Measurements from ENCODE around the gene TBCD.

The TBCD gene

DNA sequence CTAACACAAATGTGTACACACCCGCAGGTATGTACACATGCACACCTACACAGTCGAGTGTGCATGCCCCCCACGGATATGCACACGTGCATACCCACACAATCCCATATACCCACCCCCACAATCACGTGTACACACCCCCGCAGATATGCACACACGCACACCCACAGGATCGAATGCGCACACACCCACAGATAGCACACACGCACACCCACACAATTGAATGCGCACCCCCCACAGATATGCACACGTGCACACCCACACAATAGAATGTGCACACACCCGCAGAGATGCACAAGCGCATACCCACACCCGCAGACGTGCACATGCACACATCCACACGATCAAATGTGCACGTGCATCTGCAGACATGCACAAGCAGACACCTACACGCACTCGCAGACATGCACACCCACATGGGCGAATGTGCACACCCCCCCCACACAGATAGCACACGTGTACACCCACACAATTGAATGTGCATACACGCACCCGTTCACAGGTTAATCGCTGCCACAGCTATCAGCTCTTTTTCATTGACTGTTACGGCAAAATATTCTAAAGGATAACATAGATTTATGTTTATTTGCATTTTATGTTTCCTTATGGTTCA is 77.1 kb downstream of the TBCD start:
- no peaks in the 10 kb centered on the region for H3K27me3 ChIP-seq (ENCODE audit: control insufficient read depth, insufficient read depth, low read length)
- H3K9me3 ChIP-seq (ENCODE audit: control insufficient read depth, insufficient read depth, low read length), result no peaks in the 10 kb centered on the region
- H3K27ac ChIP-seq (ENCODE audit: low read depth, low read length), result no peak overlapping the region
- peaks cover 40% of the 10 kb centered on the region for H3K36me3 ChIP-seq (ENCODE audit: control insufficient read depth, insufficient read depth, low read length)
- no peak overlapping the region for H3K9ac ChIP-seq (ENCODE audit: low read depth, low read length)
- H3K4me3 ChIP-seq (ENCODE audit: low read depth, low read length), result no peak overlapping the region
- no peaks in the 10 kb centered on the region for H3K4me1 ChIP-seq (ENCODE audit: control insufficient read depth, insufficient read depth, low read length)

- no peaks in the 10 kb centered on the region for H3K4me1 ChIP-seq (ENCODE audit: control insufficient read depth, insufficient read depth, low read length)
- no peak overlapping the region for H3K9ac ChIP-seq (ENCODE audit: low read depth, low read length)
- no peak overlapping the region for H3K27ac ChIP-seq (ENCODE audit: low read depth, low read length)
- no peaks in the 10 kb centered on the region for H3K9me3 ChIP-seq (ENCODE audit: control insufficient read depth, insufficient read depth, low read length)
- H3K27me3 ChIP-seq (ENCODE audit: control insufficient read depth, insufficient read depth, low read length), result no peaks in the 10 kb centered on the region
- peaks cover 40% of the 10 kb centered on the region for H3K36me3 ChIP-seq (ENCODE audit: control insufficient read depth, insufficient read depth, low read length)
- H3K4me3 ChIP-seq (ENCODE audit: low read depth, low read length), result no peak overlapping the region
These were observed 78.4 kb downstream of the TBCD start for GRCh38 chr17:82830249-82830661.

- peaks cover 41% of the 10 kb centered on the region for H3K36me3 ChIP-seq (ENCODE audit: control insufficient read depth, insufficient read depth, low read length)
- H3K9me3 ChIP-seq (ENCODE audit: control insufficient read depth, insufficient read depth, low read length), result no peaks in the 10 kb centered on the region
- H3K4me3 ChIP-seq (ENCODE audit: low read depth, low read length), result no peak overlapping the region
- no peak overlapping the region for H3K27ac ChIP-seq (ENCODE audit: low read depth, low read length)
- H3K4me1 ChIP-seq (ENCODE audit: control insufficient read depth, insufficient read depth, low read length), result no peaks in the 10 kb centered on the region; the same call in 1 of the 2 replicates
- no peak overlapping the region for H3K9ac ChIP-seq (ENCODE audit: low read depth, low read length)
- H3K27me3 ChIP-seq (ENCODE audit: control insufficient read depth, insufficient read depth, low read length), result no peaks in the 10 kb centered on the region
These were observed 79.4 kb downstream of the TBCD start for GRCh38 chr17:82831041-82831817.

DNA sequence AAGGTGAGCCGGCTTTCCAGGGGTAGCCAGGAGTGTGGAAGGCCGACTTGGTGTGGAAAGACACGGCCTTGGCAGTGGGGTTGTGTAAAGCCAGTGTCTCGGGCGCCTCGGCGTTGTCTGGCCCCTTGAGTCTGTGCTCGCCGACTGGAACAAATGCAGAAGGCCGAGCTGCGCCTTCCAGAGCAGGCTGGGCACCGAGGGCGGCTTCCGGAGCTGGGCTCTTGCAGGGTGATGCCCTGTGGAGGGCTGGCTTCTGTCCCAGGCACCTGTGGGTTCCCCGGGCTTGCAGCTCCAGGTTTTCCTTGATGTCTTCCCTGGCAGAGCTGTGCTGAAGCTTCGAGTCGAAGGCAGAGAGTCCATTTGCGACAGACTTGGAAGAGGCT is 79.9 kb downstream of the TBCD start:
- H3K9me3 ChIP-seq (ENCODE audit: control insufficient read depth, insufficient read depth, low read length), result no peaks in the 10 kb centered on the region
- no peak overlapping the region for H3K9ac ChIP-seq (ENCODE audit: low read depth, low read length)
- peaks cover 5% of the 10 kb centered on the region; the same call in 1 of the 2 replicates for H3K4me1 ChIP-seq (ENCODE audit: control insufficient read depth, insufficient read depth, low read length)
- H3K36me3 ChIP-seq (ENCODE audit: control insufficient read depth, insufficient read depth, low read length), result peaks cover 43% of the 10 kb centered on the region
- no peaks in the 10 kb centered on the region for H3K27me3 ChIP-seq (ENCODE audit: control insufficient read depth, insufficient read depth, low read length)
- H3K4me3 ChIP-seq (ENCODE audit: low read depth, low read length), result no peak overlapping the region
- H3K27ac ChIP-seq (ENCODE audit: low read depth, low read length), result no peak overlapping the region

DNA sequence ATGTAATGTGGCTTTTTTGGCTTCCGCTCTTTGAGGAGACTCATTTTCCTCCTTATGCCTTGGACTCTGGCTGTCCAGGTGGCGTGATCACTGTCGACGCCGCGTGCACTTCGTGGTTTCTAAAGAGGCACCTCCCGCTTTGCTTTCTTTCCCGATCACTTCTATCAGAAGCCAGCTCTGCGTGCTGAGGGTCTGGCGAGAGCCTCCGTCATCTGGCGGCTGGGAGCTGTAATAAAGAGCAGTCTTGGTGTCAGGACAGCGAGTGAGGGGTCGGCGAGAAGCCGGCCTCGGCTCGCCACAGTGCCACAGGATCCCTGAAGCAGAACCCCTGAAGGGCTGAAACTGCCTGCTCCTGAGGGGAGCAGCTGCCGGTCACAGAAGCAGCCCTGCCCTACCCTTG is 80.5 kb downstream of the TBCD start:
- H3K4me1 ChIP-seq (ENCODE audit: control insufficient read depth, insufficient read depth, low read length), result peaks cover 8% of the 10 kb centered on the region; the same call in 1 of the 2 replicates
- H3K27ac ChIP-seq (ENCODE audit: low read depth, low read length), result no peak overlapping the region
- H3K27me3 ChIP-seq (ENCODE audit: control insufficient read depth, insufficient read depth, low read length), result no peaks in the 10 kb centered on the region
- no peaks in the 10 kb centered on the region for H3K9me3 ChIP-seq (ENCODE audit: control insufficient read depth, insufficient read depth, low read length)
- H3K4me3 ChIP-seq (ENCODE audit: low read depth, low read length), result no peak overlapping the region
- no peak overlapping the region for H3K9ac ChIP-seq (ENCODE audit: low read depth, low read length)
- peaks cover 39% of the 10 kb centered on the region for H3K36me3 ChIP-seq (ENCODE audit: control insufficient read depth, insufficient read depth, low read length)

GRCh38 chr17:82832881-82833475 is 81.1 kb downstream of the TBCD start:
- Histone ChIP-seq H3K4me3 (ENCODE audit: low read depth, low read length) (no peak overlapping the region), H3K4me1 (ENCODE audit: control insufficient read depth, insufficient read depth, low read length) (peaks cover 8% of the 10 kb centered on the region; the same call in 1 of the 2 replicates), H3K9me3 (ENCODE audit: control insufficient read depth, insufficient read depth, low read length) (no peaks in the 10 kb centered on the region), H3K27me3 (ENCODE audit: control insufficient read depth, insufficient read depth, low read length) (no peaks in the 10 kb centered on the region), H3K36me3 (ENCODE audit: control insufficient read depth, insufficient read depth, low read length) (peaks cover 37% of the 10 kb centered on the region), H3K9ac (ENCODE audit: low read depth, low read length) (no peak overlapping the region), H3K27ac (ENCODE audit: low read depth, low read length) (no peak overlapping the region)

- Histone ChIP-seq H3K9me3 (ENCODE audit: control insufficient read depth, insufficient read depth, low read length) (no peaks in the 10 kb centered on the region), H3K9ac (ENCODE audit: low read depth, low read length) (no peak overlapping the region), H3K36me3 (ENCODE audit: control insufficient read depth, insufficient read depth, low read length) (peaks cover 25% of the 10 kb centered on the region), H3K4me3 (ENCODE audit: low read depth, low read length) (no peak overlapping the region), H3K4me1 (ENCODE audit: control insufficient read depth, insufficient read depth, low read length) (peaks cover 15% of the 10 kb centered on the region), H3K27me3 (ENCODE audit: control insufficient read depth, insufficient read depth, low read length) (no peaks in the 10 kb centered on the region), H3K27ac (ENCODE audit: low read depth, low read length) (no peak overlapping the region)
These were observed 83.3 kb downstream of the TBCD start for GRCh38 chr17:82835122-82835521.

DNA sequence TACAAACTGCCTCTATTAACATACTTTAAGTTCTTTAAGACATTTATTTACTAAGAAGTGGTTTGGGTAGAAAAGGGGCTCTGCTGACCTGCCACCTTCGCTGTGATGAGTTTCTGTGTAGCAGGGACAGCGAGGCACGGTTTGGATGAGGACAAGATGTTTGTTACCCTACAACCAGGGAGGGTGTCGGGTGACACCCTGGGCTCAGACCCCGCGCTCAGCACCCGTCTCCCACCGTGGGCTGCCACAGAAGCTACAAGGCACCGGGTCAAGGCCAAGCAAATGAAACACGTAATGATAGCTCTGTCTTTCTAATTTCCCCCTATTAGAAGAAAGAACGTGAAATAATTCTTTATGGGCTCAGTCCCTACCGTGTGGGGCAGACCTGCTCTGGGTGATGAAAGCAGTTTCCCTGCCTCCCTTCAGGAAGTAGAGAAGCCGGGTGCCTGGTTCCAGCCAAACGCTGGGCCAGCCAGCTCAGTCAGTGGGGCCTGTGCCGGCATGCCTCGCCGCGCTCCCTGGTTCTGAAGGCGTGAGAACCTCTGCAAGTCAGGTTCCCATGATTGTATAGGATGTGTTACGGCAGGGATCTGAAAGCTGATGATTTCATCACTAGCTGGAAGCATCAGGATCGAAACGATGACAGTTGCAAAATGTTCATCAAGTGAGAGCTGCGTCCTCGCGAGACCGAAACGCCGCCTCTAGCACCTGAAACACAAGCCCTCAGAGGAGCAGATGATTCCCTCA is 84.1 kb downstream of the TBCD start:
- Histone ChIP-seq H3K27ac (ENCODE audit: low read depth, low read length) (peak overlapping the region; percentile 33), H3K9me3 (ENCODE audit: control insufficient read depth, insufficient read depth, low read length) (no peaks in the 10 kb centered on the region), H3K4me1 (ENCODE audit: control insufficient read depth, insufficient read depth, low read length) (peaks cover 18% of the 10 kb centered on the region), H3K27me3 (ENCODE audit: control insufficient read depth, insufficient read depth, low read length) (no peaks in the 10 kb centered on the region), H3K4me3 (ENCODE audit: low read depth, low read length) (no peak overlapping the region), H3K9ac (ENCODE audit: low read depth, low read length) (no peak overlapping the region), H3K36me3 (ENCODE audit: control insufficient read depth, insufficient read depth, low read length) (peaks cover 21% of the 10 kb centered on the region)

GRCh38 chr17:82836823-82837357 is 85.0 kb downstream of the TBCD start:
- no peaks in the 10 kb centered on the region for H3K27me3 ChIP-seq (ENCODE audit: control insufficient read depth, insufficient read depth, low read length)
- H3K9ac ChIP-seq (ENCODE audit: low read depth, low read length), result no peak overlapping the region
- no peak overlapping the region for H3K27ac ChIP-seq (ENCODE audit: low read depth, low read length)
- H3K36me3 ChIP-seq (ENCODE audit: control insufficient read depth, insufficient read depth, low read length), result peaks cover 14% of the 10 kb centered on the region
- H3K9me3 ChIP-seq (ENCODE audit: control insufficient read depth, insufficient read depth, low read length), result no peaks in the 10 kb centered on the region
- peaks cover 18% of the 10 kb centered on the region for H3K4me1 ChIP-seq (ENCODE audit: control insufficient read depth, insufficient read depth, low read length)
- H3K4me3 ChIP-seq (ENCODE audit: low read depth, low read length), result no peak overlapping the region

DNA sequence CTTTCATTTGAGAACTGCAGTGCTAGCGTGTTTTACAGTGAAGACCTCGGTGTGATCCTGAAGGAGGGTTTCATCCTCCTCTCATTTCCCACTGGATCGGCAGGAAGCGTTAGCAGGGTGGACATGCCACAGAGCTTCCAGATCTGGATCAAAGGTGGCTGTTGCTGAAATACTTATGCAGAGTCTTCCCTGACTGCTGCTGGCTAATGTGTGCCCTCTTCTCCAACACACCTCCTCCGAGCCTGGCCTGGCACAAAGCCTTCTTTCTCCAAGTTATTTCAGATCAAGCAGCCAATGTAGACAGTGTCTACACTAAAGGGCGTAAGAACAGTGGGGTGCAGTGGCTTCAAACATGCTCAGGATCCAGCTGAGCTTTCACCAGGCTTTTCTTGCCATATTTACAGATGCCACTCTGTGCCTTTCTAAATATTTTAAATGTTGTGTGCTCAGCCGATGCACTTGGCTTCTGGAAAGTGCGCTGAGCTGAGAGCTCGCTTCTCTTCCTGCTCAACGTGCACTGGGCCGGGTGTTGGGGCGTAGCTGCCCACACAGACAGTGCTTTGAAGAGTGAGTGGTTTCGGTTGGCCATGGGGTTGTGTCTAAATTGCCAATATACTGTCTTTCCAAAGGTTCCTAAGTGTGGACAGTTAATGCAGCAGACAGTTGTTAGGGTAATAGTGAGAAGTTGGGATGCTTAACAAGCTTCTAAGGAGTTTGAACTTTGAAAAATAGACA is 85.9 kb downstream of the TBCD start:
- H3K27ac ChIP-seq (ENCODE audit: low read depth, low read length), result no peak overlapping the region
- H3K9me3 ChIP-seq (ENCODE audit: control insufficient read depth, insufficient read depth, low read length), result no peaks in the 10 kb centered on the region
- H3K4me3 ChIP-seq (ENCODE audit: low read depth, low read length), result no peak overlapping the region
- peaks cover 14% of the 10 kb centered on the region for H3K36me3 ChIP-seq (ENCODE audit: control insufficient read depth, insufficient read depth, low read length)
- peaks cover 18% of the 10 kb centered on the region for H3K4me1 ChIP-seq (ENCODE audit: control insufficient read depth, insufficient read depth, low read length)
- no peak overlapping the region for H3K9ac ChIP-seq (ENCODE audit: low read depth, low read length)
- no peaks in the 10 kb centered on the region for H3K27me3 ChIP-seq (ENCODE audit: control insufficient read depth, insufficient read depth, low read length)
